Glutamatergic neuron (in vitro differentiated cells): ENCODE results near the gene DCXR. TPM values are rescaled to one million over a fixed set of nuclear protein-coding genes. Genes with fewer than 3 reads are reported as not detected.

Source experiments
- DNase-seq: peaks from one replicate; pipeline ENCODE4 v3.0.0; 2022
- H3K27ac Mint-ChIP-seq: one replicate; pipeline ENCODE4 v1.8.0; 2020; ENCODE audit warnings: mild to moderate bottlenecking, mixed read lengths, inconsistent platforms; ENCODE audit not compliant: unreplicated experiment
- H3K27me3 Mint-ChIP-seq: one replicate; pipeline ENCODE4 v1.8.0; 2020; ENCODE audit warnings: mild to moderate bottlenecking, moderate library complexity, mixed read lengths, inconsistent platforms; ENCODE audit not compliant: unreplicated experiment
- H3K36me3 Mint-ChIP-seq: one replicate; pipeline ENCODE4 v1.8.0; 2020; ENCODE audit warnings: mild to moderate bottlenecking, mixed read lengths, inconsistent platforms; ENCODE audit not compliant: unreplicated experiment
- H3K4me1 Mint-ChIP-seq: one replicate; pipeline ENCODE4 v1.8.0; 2020; ENCODE audit warnings: mild to moderate bottlenecking, low read depth, mixed read lengths, inconsistent platforms; ENCODE audit not compliant: unreplicated experiment
- H3K4me3 Mint-ChIP-seq: one replicate; pipeline ENCODE4 v1.8.0; 2020; ENCODE audit warnings: mild to moderate bottlenecking, mixed read lengths, inconsistent platforms; ENCODE audit not compliant: unreplicated experiment
- H3K9me3 Mint-ChIP-seq: one replicate; pipeline ENCODE4 v1.8.0; 2020; ENCODE audit warnings: mild to moderate bottlenecking, moderate library complexity, mixed read lengths, inconsistent platforms; ENCODE audit not compliant: unreplicated experiment
- total RNA-seq: library from RNA; stranded (reverse); fragmentation: NEBNext Ultra II Directional; extraction: Animal tissue kit (Norgen Biotek cat#: 25700); gene quantifications from one replicate; pipeline ENCODE4 v1.2.1, GENCODE V29; 2021; ENCODE audit not compliant: unreplicated experiment
- TF ChIP-seq, protein P1 (sequence below): fragments of 200-600 bp; sonication (generic); IDR thresholded peaks from one replicate; pipeline ENCODE4 v1.5.0; 2021; ENCODE audit not compliant: partially characterized antibody, unreplicated experiment

DCXR gene
- total RNA-seq, 1 donor from 2014 or later: 89.5 TPM

DNA sequence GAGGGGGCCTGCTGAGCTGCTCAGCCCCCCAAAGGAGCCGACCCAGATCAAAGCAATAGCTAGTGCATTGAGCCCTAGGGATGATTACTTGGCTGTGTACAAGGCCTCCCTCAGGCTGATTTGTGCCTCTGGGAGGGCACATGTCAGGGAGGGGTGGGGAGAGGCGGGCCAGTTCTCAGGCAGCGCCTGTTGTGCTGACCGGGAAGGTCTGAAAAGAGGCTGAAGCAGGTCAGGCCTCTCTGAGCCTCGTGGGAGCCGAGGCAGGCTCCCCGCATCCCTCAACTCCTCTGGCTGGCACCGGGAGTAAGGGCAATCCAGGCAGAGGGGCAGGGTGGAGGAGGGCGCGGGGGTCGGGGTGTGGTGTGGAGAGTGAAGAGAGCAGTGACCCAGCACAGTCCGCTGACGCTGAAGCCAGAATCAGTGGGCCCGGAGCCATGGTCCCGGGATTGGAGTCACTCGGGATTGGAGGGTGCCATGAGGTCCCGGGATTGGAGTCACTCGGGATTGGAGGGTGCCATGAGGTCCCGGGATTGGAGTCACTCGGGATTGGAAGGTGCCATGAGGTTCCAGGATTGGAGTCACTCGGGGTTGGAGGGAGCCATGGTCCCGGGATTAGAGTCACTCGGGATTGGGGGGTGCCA, 3.0 kb downstream of the DCXR start:
- H3K27ac Mint-ChIP-seq: no peak overlapping the region
- no peak overlapping the region for H3K4me3 Mint-ChIP-seq
- H3K36me3 Mint-ChIP-seq: no peaks in the 10 kb centered on the region
- TF ChIP-seq, protein P1, sequence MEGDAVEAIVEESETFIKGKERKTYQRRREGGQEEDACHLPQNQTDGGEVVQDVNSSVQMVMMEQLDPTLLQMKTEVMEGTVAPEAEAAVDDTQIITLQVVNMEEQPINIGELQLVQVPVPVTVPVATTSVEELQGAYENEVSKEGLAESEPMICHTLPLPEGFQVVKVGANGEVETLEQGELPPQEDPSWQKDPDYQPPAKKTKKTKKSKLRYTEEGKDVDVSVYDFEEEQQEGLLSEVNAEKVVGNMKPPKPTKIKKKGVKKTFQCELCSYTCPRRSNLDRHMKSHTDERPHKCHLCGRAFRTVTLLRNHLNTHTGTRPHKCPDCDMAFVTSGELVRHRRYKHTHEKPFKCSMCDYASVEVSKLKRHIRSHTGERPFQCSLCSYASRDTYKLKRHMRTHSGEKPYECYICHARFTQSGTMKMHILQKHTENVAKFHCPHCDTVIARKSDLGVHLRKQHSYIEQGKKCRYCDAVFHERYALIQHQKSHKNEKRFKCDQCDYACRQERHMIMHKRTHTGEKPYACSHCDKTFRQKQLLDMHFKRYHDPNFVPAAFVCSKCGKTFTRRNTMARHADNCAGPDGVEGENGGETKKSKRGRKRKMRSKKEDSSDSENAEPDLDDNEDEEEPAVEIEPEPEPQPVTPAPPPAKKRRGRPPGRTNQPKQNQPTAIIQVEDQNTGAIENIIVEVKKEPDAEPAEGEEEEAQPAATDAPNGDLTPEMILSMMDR: no peak
- no peak for DNase-seq
- peaks cover 8% of the 10 kb centered on the region for H3K9me3 Mint-ChIP-seq
- peaks cover 10% of the 10 kb centered on the region for H3K27me3 Mint-ChIP-seq
- H3K4me1 Mint-ChIP-seq: peaks cover 6% of the 10 kb centered on the region

DNA sequence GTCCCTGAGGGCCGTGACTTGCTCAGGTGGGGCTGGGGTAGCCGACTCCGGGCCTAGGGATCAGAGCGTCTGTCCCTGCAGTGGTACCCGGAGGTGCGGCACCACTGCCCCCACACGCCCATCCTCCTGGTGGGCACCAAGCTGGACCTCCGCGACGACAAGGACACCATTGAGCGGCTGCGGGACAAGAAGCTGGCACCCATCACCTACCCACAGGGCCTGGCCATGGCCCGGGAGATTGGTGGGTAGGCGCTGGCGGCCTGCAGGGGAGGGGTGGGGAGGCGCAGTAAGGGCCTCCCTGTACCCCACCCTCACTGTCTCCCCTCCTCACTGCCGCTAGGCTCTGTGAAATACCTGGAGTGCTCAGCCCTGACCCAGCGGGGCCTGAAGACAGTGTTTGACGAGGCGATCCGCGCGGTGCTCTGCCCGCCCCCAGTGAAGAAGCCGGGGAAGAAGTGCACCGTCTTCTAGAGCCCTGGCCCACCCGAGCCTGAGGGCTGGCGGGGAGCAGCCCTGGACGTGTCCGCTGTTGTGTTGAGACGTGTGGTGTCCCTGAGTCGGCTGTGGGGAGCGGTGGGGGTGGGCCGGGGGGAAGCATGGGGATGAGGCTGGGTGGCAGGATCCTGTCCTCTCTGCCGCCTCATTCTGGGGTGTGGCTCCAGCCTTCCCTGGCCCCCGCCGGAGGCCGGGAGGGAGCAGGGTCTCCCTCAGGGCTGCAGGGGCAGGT, 4.0 kb downstream of the DCXR start:
- Mint-ChIP-seq H3K27me3 (peaks cover 6% of the 10 kb centered on the region), H3K4me1 (peaks cover 6% of the 10 kb centered on the region), H3K4me3 (peak overlapping the region; percentile 70), H3K27ac (no peak overlapping the region), H3K36me3 (no peaks in the 10 kb centered on the region), H3K9me3 (peaks cover 8% of the 10 kb centered on the region)
- no peak for DNase-seq
- TF ChIP-seq, protein P1: no peak

DNA sequence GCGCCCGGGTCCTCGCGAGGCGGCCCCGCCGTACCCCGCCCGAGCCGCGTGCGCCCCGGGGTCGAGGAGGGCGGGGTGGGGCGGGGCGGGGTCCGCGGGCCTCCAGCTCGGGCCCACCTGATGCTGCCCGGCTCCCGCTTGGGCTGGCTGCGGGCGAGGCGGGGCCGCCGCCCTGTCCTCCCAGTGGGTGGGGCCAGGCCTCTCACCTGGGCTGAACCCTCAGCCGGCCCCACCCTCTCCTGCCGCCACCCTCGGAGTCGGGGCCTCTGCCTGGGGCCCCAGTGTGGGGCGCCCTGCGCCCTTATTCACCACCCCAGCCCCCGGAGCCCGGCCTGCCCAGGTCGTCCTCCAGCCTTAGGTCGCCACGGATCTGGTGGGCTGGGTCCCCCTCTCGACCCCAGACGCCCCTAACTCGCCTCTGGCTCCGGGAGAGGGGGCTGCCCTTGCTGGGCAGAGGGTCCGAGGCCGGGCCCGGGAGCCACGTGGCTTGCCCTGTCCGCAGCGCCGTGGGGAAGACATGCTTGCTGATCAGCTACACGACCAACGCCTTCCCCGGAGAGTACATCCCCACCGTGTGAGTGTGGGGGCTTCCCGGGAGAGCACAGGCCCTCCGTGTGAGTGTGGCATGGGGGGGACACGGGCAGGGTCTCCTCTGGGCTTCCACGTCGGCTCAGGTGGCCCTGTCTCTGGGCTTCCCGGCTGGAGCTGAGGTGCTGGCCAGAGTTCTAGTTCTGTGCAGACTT, 5.4 kb downstream of the DCXR start:
- H3K4me3 Mint-ChIP-seq: peak overlapping the region; percentile 63
- TF ChIP-seq, protein P1: no peak
- DNase-seq: no peak
- peaks cover 6% of the 10 kb centered on the region for H3K27me3 Mint-ChIP-seq
- H3K27ac Mint-ChIP-seq: no peak overlapping the region
- no peaks in the 10 kb centered on the region for H3K36me3 Mint-ChIP-seq
- H3K4me1 Mint-ChIP-seq: peaks cover 3% of the 10 kb centered on the region
- peaks cover 7% of the 10 kb centered on the region for H3K9me3 Mint-ChIP-seq

DNA sequence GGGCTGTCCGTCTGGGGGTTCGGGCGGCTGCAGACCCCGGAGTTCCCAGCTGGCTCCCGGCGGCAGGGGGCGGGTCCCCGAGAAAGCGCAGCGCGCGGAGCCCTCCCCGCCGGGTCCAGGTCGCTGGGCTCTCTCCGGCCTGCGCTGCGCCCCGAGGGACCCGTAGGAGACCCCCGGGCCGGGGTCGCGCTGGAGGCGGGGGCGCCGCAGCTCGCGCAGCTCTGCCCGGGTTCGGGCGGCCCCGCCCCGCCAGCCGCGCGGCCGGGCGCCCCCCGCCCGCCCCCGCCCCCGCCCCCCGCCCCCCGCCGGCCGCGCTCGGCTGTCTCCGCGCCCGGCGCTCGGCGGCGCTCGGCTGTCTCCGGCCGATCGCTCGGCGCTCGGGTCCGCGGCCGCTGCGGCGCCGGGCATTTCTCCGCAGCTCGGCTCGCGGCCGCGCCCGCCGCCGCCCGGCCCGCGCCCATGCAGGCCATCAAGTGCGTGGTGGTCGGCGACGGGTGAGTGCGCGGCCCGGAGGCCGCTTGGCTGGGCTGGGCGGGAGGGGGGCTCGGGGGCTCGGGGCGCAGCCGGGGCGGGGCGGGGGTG, 6.1 kb downstream of the DCXR start, which contains the start of gene RAC3:
TSS of gene RAC3 (plus strand) at position 376 of the 582 bp plus-strand sequence. CDS start at position 460, 84 bp downstream.
- Mint-ChIP-seq H3K4me3 (peak within 1 kb of the TSS; percentile 63), H3K27ac (no peak within 1 kb of the TSS), H3K4me1 (peaks cover 3% of the 10 kb centered on the region), H3K9me3 (peaks cover 7% of the 10 kb centered on the region), H3K27me3 (peaks cover 8% of the 10 kb centered on the region), H3K36me3 (no peaks in the 10 kb centered on the region)
- DNase-seq: peak; percentile 68
- TF ChIP-seq, protein P1: no peak
